NT2/D1 (cell line): ENCODE data around the gene RBFOX2.
A peak's percentile ranks its signal among the peaks of the same experiment; 100 is the strongest.

Experiments
- DNase-seq: peaks from one replicate; pipeline ENCODE4 v3.0.0-alpha.2; 2011; ENCODE audit warnings: low read depth, low spot score
- H3K27me3 ChIP-seq: 2 replicates; pipeline ENCODE4 v1.6.0; 2011; ENCODE audit warnings: mild to moderate bottlenecking; ENCODE audit not compliant: insufficient read length, insufficient read depth
- H3K36me3 ChIP-seq: 2 replicates; pipeline ENCODE4 v1.6.1; 2011; ENCODE audit warnings: mild to moderate bottlenecking, low read length, mixed read lengths; ENCODE audit not compliant: insufficient read depth, insufficient read length
- H3K4me1 ChIP-seq: 2 replicates; pipeline ENCODE4 v1.5.1; 2011; ENCODE audit not compliant: insufficient read depth, insufficient read length
- H3K4me3 ChIP-seq: 2 replicates; pipeline ENCODE4 v1.5.1; 2011; ENCODE audit warnings: low read depth; ENCODE audit not compliant: insufficient read length
- H3K9ac ChIP-seq: 2 replicates; pipeline ENCODE4 v1.6.0; 2011; ENCODE audit warnings: low read depth; ENCODE audit not compliant: insufficient read length
- H3K9me3 ChIP-seq: 2 replicates; pipeline ENCODE4 v1.5.1; 2011; ENCODE audit warnings: mild to moderate bottlenecking, low read length; ENCODE audit not compliant: insufficient read depth
- SUZ12 ChIP-seq: IDR thresholded peaks from 2 replicates; pipeline ENCODE4 v1.6.1; 2011; ENCODE audit not compliant: insufficient read length, insufficient read depth; ENCODE audit errors: extremely low read depth
- YY1 ChIP-seq: IDR thresholded peaks from 2 replicates; pipeline ENCODE4 v1.6.1; 2011; ENCODE audit not compliant: insufficient read length, insufficient read depth
- ZNF274 ChIP-seq: IDR thresholded peaks from 2 replicates; pipeline ENCODE4 v1.6.1; 2011; ENCODE audit warnings: mild to moderate bottlenecking, low read depth, low read length

Gene RBFOX2

GRCh38 chr22:36037102-36037758, 8.6 kb upstream of the RBFOX2 start:
- Histone ChIP-seq H3K27me3 (no peaks in the 10 kb centered on the region), H3K9ac (no peak overlapping the region), H3K4me1 (no peaks in the 10 kb centered on the region), H3K9me3 (no peaks in the 10 kb centered on the region), H3K4me3 (no peak overlapping the region), H3K36me3 (no peaks in the 10 kb centered on the region)
- TF ChIP-seq ZNF274 (no peak), YY1 (no peak), SUZ12 (no peak)
- no peak for DNase-seq

- no peak for TF ChIP-seq ZNF274
- no peak for TF ChIP-seq SUZ12
- TF ChIP-seq YY1: no peak
- H3K9ac ChIP-seq: no peak overlapping the region
- no peaks in the 10 kb centered on the region for H3K27me3 ChIP-seq
- no peak for DNase-seq
- H3K36me3 ChIP-seq: no peaks in the 10 kb centered on the region
- no peaks in the 10 kb centered on the region for H3K9me3 ChIP-seq
- no peak overlapping the region for H3K4me3 ChIP-seq
- H3K4me1 ChIP-seq: no peaks in the 10 kb centered on the region
These were observed 7.6 kb upstream of the RBFOX2 start for GRCh38 chr22:36036167-36036624.

GRCh38 chr22:36032611-36033010, 4.0 kb upstream of the RBFOX2 start:
- no peak for DNase-seq
- TF ChIP-seq YY1: no peak
- TF ChIP-seq ZNF274: no peak
- TF ChIP-seq SUZ12: no peak
- Histone ChIP-seq H3K4me1 (no peaks in the 10 kb centered on the region), H3K27me3 (no peaks in the 10 kb centered on the region), H3K9ac (no peak overlapping the region), H3K9me3 (no peaks in the 10 kb centered on the region), H3K36me3 (no peaks in the 10 kb centered on the region), H3K4me3 (no peak overlapping the region)

DNA sequence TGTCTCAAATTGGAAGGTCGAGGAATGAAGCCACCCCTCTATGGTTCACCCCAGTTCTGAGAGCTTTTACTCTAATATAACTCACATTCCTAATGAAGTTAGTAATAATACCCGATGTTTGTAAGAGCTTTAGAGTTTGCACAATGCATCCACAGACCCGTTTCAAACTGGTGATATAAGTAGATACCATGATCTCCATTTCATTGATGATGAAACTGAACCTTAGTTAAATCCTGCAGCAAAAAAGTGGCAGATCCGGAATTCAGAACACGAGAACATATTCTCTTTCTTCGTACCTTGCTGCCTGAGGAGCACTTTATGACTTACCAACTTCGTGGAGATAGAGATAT, 757 bp upstream of the RBFOX2 start:
- Histone ChIP-seq H3K9me3 (no peaks in the 10 kb centered on the region), H3K9ac (no peak overlapping the region), H3K27me3 (no peaks in the 10 kb centered on the region), H3K4me1 (no peaks in the 10 kb centered on the region), H3K36me3 (peaks cover 8% of the 10 kb centered on the region), H3K4me3 (no peak overlapping the region)
- no peak for DNase-seq
- TF ChIP-seq ZNF274 (no peak), YY1 (no peak), SUZ12 (no peak)

DNA sequence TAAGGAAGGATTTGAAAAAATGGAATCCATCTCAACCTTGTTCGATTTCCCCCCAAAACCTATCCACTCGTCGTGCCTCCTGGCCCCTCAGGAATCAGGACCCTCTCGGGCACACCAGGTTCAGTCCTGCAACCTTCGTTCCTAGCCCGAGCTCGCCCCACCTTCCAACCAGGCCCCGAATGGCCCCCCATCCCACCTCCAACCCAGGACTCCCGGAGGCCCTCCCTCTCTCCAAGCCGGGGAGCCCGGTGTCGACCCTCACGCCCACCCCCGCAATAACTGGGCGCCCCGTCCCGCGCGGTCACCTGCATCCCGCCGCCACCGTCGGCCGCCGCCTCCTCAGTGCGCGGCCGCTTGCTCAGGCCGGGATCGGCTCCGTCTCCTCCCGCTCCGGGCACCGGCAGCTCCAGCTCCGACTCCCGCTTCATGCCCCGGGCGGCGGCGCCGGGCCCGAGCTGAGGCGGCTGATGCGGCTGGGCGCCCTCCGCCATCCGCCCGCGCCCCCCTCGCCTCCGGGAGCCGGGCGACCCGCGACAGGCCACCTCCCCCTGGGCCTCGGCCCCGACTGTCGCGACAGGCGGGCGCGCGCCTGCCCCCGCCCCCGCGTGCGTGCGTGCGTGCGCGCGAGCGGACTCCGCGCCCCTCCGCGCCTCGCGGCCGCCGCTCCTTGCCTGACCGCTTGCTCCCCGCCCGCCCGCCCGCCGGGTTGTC, 534 bp downstream of the RBFOX2 start:
- Histone ChIP-seq H3K27me3 (no peaks in the 10 kb centered on the region), H3K9ac (peak overlapping the region; percentile 87), H3K36me3 (peaks cover 8% of the 10 kb centered on the region), H3K4me1 (no peaks in the 10 kb centered on the region), H3K9me3 (no peaks in the 10 kb centered on the region), H3K4me3 (peak overlapping the region; percentile 75)
- TF ChIP-seq YY1 (no peak), ZNF274 (no peak), SUZ12 (no peak)
- DNase-seq: no peak

DNA sequence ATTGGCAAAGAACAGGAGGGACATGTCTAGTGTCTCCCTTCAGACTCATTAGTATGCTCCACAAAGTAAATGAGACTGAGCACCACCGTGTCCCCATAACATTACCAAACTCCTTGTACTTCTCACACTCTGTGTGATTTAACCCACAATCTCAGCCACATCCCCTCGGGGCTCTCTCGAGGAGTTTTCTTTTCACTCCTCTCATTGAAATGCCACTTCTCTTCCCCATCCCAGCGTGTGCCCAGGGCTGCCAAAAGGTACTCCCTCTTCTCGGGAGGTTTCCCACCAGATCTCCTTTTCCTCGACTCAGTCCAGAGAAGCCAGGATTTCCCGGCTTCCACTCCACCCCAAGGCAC, 1.1 kb downstream of the RBFOX2 start:
- Histone ChIP-seq H3K4me1 (no peaks in the 10 kb centered on the region), H3K4me3 (peak overlapping the region; percentile 75), H3K9me3 (no peaks in the 10 kb centered on the region), H3K36me3 (peaks cover 8% of the 10 kb centered on the region), H3K9ac (peak overlapping the region; percentile 87), H3K27me3 (no peaks in the 10 kb centered on the region)
- TF ChIP-seq YY1: no peak
- TF ChIP-seq SUZ12: no peak
- TF ChIP-seq ZNF274: no peak
- DNase-seq: no peak

GRCh38 chr22:36026741-36027140, 1.9 kb downstream of the RBFOX2 start:
- no peak for DNase-seq
- TF ChIP-seq SUZ12 (no peak), ZNF274 (no peak), YY1 (no peak)
- Histone ChIP-seq H3K9me3 (no peaks in the 10 kb centered on the region), H3K9ac (no peak overlapping the region), H3K36me3 (peaks cover 9% of the 10 kb centered on the region), H3K4me3 (peak overlapping the region; percentile 75), H3K4me1 (no peaks in the 10 kb centered on the region), H3K27me3 (no peaks in the 10 kb centered on the region)

- Histone ChIP-seq H3K4me1 (no peaks in the 10 kb centered on the region), H3K9ac (no peak overlapping the region)
- TF ChIP-seq SUZ12 (no peak), YY1 (no peak), ZNF274 (no peak)
These were observed 5.9 kb downstream of the RBFOX2 start for GRCh38 chr22:36022697-36023096.

More at GRCh38 chr22:36022697-36023096, 5.9 kb downstream of the RBFOX2 start:
- no peaks in the 10 kb centered on the region for H3K9me3 ChIP-seq
- no peak for DNase-seq
- peaks cover 13% of the 10 kb centered on the region for H3K36me3 ChIP-seq
- H3K27me3 ChIP-seq: no peaks in the 10 kb centered on the region
- no peak overlapping the region for H3K4me3 ChIP-seq
